Ovary (tissue), 9 donors: ENCODE results near the gene GSN. TPM values are rescaled to one million over a fixed set of nuclear protein-coding genes. Genes with fewer than 3 reads are reported as not detected.

Experiments used
- DNase-seq, 5 donors: peaks; one replicate each; pipeline ENCODE4 v3.0.0-alpha.2; 2019 to 2020
- H3K27ac ChIP-seq, 2 donors: fragments of 200-600 bp; one replicate each; pipeline versions ENCODE4 v1.5.1 to v1.8.0; 2019 to 2022
- H3K27me3 ChIP-seq: fragments of 200-600 bp; one replicate; pipeline ENCODE4 v1.8.0; 2022
- H3K36me3 ChIP-seq: fragments of 200-600 bp; sonication (generic); one replicate; pipeline ENCODE4 v1.5.1; 2019
- H3K4me1 ChIP-seq: one replicate; pipeline ENCODE4 v1.8.1; 2013; ENCODE audit warnings: mild to moderate bottlenecking, moderate library complexity; ENCODE audit not compliant: insufficient read depth
- H3K4me3 ChIP-seq: fragments of 200-600 bp; sonication (generic); one replicate; pipeline ENCODE4 v1.5.1; 2017
- H3K9me3 ChIP-seq, 2 donors: fragments of 200-600 bp in 1 of 2; sonication (generic) in 1 of 2; one replicate each; pipeline versions ENCODE4 v1.5.1 to v1.8.1; 2013 to 2019; ENCODE audit warnings: mild to moderate bottlenecking in 1 of 2, moderate library complexity in 1 of 2
- CTCF ChIP-seq, 3 donors: fragments of 450-650 bp in 2 of 3; fragments of 200-600 bp in 1 of 3; IDR thresholded peaks; one replicate each; pipeline versions ENCODE4 v1.5.1 to v1.8.0; 2016 to 2022; ENCODE audit warnings: antibody characterized with exemption in 3 of 3, mild to moderate bottlenecking in 1 of 3
- EP300 ChIP-seq: sonication (generic); formaldehyde crosslinking; IDR thresholded peaks from one replicate; pipeline ENCODE4 v1.6.1; 2017; ENCODE audit warnings: antibody characterized with exemption
- POLR2A ChIP-seq: fragments of 450-650 bp; IDR thresholded peaks from one replicate; pipeline ENCODE4 v1.6.1; 2017; ENCODE audit warnings: antibody characterized with exemption, mild to moderate bottlenecking, moderate library complexity
- WGBS, 3 donors: extraction: QIAGEN DNeasy Blood & Tissue Kit in 1 of 3; methylation state at CpG; one replicate each; pipeline versions ENCODE4 v1.1.5 to v1.1.7; 2013 to 2017; 5-methylcytosine and 5-hydroxymethylcytosine counted together
- intact Hi-C, 4 donors: fragments of 100-400 bp; cut with DNase I; formaldehyde crosslinking; loops; one replicate each; pipeline versions ENCODE4 v1.11.0 to v1.15.1; 2022 to 2023
- polyA plus RNA-seq, 2 donors: library from polyadenylated mRNA; stranded (reverse); fragments of 200-250 nt in 1 of 2; fragments of 350-450 nt in 1 of 2; fragmentation: Illumina TruSeq in 1 of 2; extraction: RNeasy Lipid Tissue Mini Kit (QIAGEN cat#74804) in 1 of 2; gene quantifications; one replicate each; pipeline ENCODE4 v1.2.3, GENCODE V29; 2013 to 2014
- total RNA-seq, 7 donors: library from RNA; depleted of rRNA in 2 of 7; stranded (reverse); fragments of >200 nt in 2 of 7; fragmentation: NEBNext Ultra II Directional in 3 of 7; extraction: Animal tissue kit (Norgen Biotek cat#: 25700) in 3 of 7; gene quantifications; one replicate each; pipeline versions ENCODE4 v1.1.0 to v1.2.4, GENCODE V29; 2016 to 2023
- donor health status: DM: no; HTN: no; CAD: no; lungs with moderate emphysema.
- donor health status: DM: no; HTN: no; CAD: no.
- donor health status: Bipolar disorder and iron deficiency.
- donor health status: DM: yes; HTN: yes; CAD: no.
- donor health status: DM: no; HTN: no; CAD: no.
- donor health status: DM: yes; HTN: yes; CAD: no.

Gene GSN
- total and polyA plus RNA-seq, 9 donors, result 188 to 706 (median 370) TPM

- H3K4me1 ChIP-seq, result no peaks in the 10 kb centered on the region
- intact Hi-C loops, result no loop called here
- H3K36me3 ChIP-seq, result no peaks in the 10 kb centered on the region
- DNase-seq, result no peak
- TF ChIP-seq CTCF (IDR thresholded peaks at IDR 0.05) (no peak), EP300 (no peak), POLR2A (no peak)
- no peaks in the 10 kb centered on the region for H3K27me3 ChIP-seq
- no peak overlapping the region for H3K27ac ChIP-seq
- no peak overlapping the region for H3K4me3 ChIP-seq
- WGBS, 3 donors, result 87 to 90% (median 89%) methylated on average over 11 of the region's 11 CpGs
- H3K9me3 ChIP-seq, result no peaks in the 10 kb centered on the region
Observed at GRCh38 chr9:121233906-121234831, 33.8 kb upstream of the GSN start.

GRCh38 chr9:121234832-121235161 lies 33.2 kb upstream of the GSN start:
- no peak for TF ChIP-seq POLR2A
- Histone ChIP-seq H3K9me3 (no peaks in the 10 kb centered on the region), H3K36me3 (no peaks in the 10 kb centered on the region), H3K27ac (no peak overlapping the region), H3K27me3 (no peaks in the 10 kb centered on the region), H3K4me1 (no peaks in the 10 kb centered on the region), H3K4me3 (no peak overlapping the region)
- 92 to 95% (median 92%) methylated on average over 6 of the region's 6 CpGs for WGBS, 3 donors
- no peak for DNase-seq
- intact Hi-C loops, result no loop called here

GRCh38 chr9:121235512-121235911 lies 32.5 kb upstream of the GSN start:
- no peak for TF ChIP-seq POLR2A
- no peak for TF ChIP-seq EP300
- TF ChIP-seq CTCF (IDR thresholded peaks at IDR 0.05), result no peak
- H3K27me3 ChIP-seq, result no peaks in the 10 kb centered on the region
- DNase-seq, result no peak
- no peak overlapping the region for H3K4me3 ChIP-seq
- no peaks in the 10 kb centered on the region for H3K9me3 ChIP-seq
- intact Hi-C loops, result no loop called here
- H3K27ac ChIP-seq, result no peak overlapping the region
- H3K4me1 ChIP-seq, result peaks cover under 1% of the 10 kb centered on the region
- 90 to 94% (median 91%) methylated on average over 5 of the region's 5 CpGs for WGBS, 3 donors
- H3K36me3 ChIP-seq, result no peaks in the 10 kb centered on the region

GRCh38 chr9:121237916-121238315 lies 30.0 kb upstream of the GSN start:
- TF ChIP-seq CTCF (IDR thresholded peaks at IDR 0.05) (no peak), POLR2A (no peak), EP300 (no peak)
- no peaks in the 10 kb centered on the region for H3K27me3 ChIP-seq

GRCh38 chr9:121239071-121239470 lies 28.9 kb upstream of the GSN start:
- no peaks in the 10 kb centered on the region for H3K27me3 ChIP-seq
- H3K4me1 ChIP-seq, result peaks cover 3% of the 10 kb centered on the region
- 95 to 96% (median 95%) methylated on average over 3 of the region's 3 CpGs for WGBS, 3 donors
- no peaks in the 10 kb centered on the region for H3K36me3 ChIP-seq
- no peak overlapping the region for H3K4me3 ChIP-seq
- intact Hi-C loops, result no loop called here
- H3K9me3 ChIP-seq, result no peaks in the 10 kb centered on the region
- TF ChIP-seq POLR2A, result no peak
- TF ChIP-seq CTCF (IDR thresholded peaks at IDR 0.05), result no peak
- TF ChIP-seq EP300, result no peak
- no peak overlapping the region for H3K27ac ChIP-seq
- DNase-seq, result no peak

More at GRCh38 chr9:121237916-121238315, 30.0 kb upstream of the GSN start:
- DNase-seq, result no peak
- no peak overlapping the region for H3K27ac ChIP-seq
- no peaks in the 10 kb centered on the region for H3K9me3 ChIP-seq
- WGBS, 3 donors, result 84 to 91% (median 89%) methylated on average over 3 of the region's 3 CpGs
- H3K4me3 ChIP-seq, result no peak overlapping the region
- intact Hi-C loops, result no loop called here
- peaks cover 3% of the 10 kb centered on the region for H3K4me1 ChIP-seq
- no peaks in the 10 kb centered on the region for H3K36me3 ChIP-seq
